GM18907 (cell line): ENCODE data around the gene POU4F3.
"Not testable (repeated sequence)": the region's sequence is repeated elsewhere in the genome, so short reads cannot be mapped to it uniquely, and the experiment has no call there.

Source experiments
- ATAC-seq: cut with Tn5 transposase; IDR thresholded peaks from one replicate; pipeline ENCODE4 v1.9.1; 2021; ENCODE audit warnings: mild to moderate bottlenecking, moderate library complexity; ENCODE audit not compliant: unreplicated experiment

Gene POU4F3, protein sequence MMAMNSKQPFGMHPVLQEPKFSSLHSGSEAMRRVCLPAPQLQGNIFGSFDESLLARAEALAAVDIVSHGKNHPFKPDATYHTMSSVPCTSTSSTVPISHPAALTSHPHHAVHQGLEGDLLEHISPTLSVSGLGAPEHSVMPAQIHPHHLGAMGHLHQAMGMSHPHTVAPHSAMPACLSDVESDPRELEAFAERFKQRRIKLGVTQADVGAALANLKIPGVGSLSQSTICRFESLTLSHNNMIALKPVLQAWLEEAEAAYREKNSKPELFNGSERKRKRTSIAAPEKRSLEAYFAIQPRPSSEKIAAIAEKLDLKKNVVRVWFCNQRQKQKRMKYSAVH

DNA sequence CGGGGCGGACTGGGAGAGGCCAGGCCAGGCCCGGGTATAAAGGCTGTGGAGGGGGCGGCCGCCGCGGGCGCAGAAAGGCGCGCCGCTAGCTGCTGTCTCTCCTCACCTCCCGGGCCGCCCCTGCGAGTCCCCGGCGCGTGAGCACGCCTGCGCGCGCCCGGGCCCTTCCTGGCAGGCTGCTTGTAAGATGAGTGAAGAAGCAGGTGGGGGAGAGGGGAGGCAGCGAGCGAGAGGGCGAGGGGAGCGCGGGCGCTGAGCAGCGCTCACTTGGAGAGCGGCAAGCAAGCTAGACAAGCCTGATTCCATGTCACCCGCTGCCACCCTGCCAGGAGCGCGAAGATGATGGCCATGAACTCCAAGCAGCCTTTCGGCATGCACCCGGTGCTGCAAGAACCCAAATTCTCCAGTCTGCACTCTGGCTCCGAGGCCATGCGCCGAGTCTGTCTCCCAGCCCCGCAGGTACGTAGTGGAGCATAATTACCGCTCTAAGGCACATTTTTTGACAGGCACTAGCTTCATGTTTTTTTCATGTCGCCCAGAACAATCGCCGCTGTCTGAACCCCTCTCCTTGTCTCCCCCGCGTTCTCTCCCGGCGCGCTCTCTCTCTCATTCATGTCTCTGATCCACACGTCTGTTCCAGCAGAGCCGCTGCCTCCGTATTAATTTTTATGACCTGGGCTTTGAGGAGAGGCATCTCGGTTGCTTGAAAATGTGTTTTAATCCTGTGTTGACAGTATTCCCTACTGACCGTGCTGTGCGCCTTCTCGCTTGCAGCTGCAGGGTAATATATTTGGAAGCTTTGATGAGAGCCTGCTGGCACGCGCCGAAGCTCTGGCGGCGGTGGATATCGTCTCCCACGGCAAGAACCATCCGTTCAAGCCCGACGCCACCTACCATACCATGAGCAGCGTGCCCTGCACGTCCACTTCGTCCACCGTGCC lies at the start of gene POU4F3:
POU4F3 (plus strand) TSS at position 66 of the 941 bp plus-strand sequence; CDS start at position 340, 274 bp downstream.
- no peak for ATAC-seq

DNA sequence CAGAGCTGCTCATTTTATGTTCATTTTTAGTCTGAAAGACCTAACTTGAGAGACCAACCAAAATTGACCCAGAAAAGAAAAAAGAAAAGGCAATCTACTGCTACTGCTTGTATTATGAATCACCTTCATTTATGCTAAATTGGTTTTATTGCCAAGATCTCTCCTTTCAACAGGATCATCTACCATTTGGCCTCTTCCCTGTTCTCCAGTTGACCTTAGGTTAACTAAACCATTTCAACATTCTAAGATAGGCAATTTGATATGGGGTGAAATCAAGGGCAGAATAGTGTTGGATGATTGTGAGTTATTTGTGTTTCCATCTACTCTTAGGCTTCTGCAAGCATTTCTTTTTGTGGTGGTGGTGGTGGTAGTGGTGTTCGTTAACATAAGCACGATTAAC lies 48.3 kb upstream of the POU4F3 start:
- ATAC-seq = no peak

DNA sequence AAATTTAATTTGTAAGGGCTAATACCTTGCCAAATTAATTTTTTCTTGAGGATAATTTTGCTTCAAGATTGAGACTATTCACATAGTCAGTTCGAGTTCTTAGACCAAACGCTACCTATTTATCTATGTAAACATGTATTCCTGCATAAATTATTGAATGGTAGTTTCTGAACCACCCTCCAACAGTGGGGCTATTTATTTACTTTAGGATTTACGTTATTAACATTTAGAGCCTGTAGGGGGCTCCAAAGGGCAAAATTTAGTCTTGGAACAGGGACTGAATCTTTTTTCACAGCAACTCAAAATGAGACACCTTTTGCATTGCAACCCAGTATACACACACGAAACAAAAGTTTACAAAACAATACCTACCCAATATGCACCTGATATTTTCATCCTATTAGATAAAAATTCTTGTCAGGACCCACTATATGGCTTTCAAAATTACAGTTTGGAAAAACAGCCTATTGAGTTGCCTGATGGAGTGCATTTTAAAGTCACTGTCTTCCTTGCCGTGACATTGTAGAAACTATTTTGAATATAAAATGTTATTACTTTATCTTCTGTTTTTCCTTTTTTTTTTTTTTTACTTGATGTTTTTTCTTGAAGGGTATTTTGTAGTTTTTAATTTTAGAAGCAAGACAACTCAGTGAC lies 47.1 kb upstream of the POU4F3 start:
- ATAC-seq = peak; percentile 85

DNA sequence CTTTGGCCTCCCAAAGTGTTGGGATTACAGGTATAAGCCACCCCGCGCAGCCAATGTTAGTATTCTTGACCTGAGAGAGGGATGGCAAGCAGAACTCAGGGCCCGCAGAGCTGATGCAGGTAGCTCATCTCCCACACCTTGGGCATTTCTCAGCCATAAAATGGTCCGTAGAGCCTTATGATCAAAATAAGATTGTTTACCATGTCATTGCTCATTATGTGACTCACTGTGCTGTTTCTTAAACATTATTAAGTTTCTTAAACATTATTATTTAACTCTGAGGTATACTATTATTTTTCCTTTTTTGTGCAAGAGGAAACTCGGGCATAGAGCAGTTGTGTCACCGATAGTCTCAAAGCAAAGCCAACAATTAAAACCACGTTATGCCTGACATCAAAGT lies 42.4 kb upstream of the POU4F3 start:
- ATAC-seq = no peak

DNA sequence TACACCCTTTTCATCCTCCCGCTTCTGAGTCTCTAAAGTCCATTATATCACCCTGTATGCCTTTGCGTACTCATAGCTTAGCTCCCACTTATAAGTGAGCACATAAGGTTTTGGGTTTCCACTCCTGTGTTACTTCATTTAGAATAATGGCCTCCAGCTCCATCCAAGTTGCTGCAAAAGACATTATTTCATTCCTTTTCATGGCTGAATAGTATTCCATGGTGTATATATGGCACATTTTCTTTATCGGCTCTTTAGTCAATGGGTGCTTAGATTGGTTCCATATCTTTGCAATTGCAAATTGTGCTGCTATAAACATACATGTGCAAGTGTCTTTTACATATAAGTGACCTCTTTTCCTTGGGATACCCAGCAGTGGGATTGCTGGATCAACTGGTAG lies 39.7 kb upstream of the POU4F3 start:
- not testable (repeated sequence) for ATAC-seq

DNA sequence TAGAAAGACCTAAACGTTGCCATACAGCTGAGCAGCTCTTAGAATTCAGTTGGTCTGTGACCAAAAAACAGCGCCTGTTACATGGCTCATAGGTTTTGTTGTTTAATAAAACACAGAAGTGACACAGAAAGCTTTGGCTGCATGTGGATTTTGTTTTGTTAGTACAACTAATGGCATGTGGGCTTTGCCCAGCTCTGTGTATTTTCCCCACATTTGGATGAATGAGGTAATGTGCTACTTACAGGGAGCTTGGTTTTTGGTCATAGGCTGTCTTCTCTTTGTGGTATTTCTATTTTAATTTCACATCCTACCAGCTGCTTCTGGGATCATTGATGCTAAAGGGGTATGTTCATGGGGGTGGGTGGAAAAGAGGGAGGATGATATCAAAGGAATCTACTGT lies 37.0 kb upstream of the POU4F3 start:
- ATAC-seq = no peak

DNA sequence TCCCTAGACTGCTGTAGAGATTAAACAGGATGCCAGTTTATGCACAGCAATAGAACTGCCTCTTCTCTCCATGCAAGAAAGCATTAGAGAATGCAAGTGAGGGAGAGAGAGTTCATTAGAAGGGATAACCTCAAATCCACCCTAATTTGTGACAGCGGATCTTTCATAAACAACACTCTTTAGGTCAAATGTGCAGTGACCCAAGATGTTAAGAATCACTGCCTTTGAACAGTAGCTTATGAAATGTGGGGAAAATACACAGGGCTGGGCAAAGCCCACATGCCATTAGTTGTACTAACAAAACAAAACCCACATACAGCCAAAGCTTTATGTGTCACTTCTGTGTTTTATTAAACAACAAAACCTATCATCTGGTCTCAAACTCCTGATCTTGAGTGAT lies 36.2 kb upstream of the POU4F3 start:
- ATAC-seq = no peak

DNA sequence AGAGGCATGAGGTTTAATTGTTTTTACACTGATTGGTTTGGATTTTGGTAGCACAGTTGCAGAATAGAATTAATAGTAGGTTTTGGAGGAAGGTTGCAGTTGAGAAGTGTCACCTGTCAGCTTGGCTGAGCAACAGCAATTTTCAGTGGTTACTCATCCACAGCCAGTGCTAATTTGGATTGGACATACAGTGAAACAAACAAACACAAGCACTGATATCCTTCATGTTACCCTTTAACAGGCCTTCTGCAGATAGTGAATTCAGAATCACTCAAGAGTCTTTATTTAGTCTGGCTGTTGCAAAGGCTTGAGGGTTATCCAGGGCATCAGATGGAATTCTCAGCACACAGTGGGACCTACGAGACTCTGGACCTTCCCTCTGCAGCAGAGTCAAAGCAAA lies 31.8 kb upstream of the POU4F3 start:
- no peak for ATAC-seq

DNA sequence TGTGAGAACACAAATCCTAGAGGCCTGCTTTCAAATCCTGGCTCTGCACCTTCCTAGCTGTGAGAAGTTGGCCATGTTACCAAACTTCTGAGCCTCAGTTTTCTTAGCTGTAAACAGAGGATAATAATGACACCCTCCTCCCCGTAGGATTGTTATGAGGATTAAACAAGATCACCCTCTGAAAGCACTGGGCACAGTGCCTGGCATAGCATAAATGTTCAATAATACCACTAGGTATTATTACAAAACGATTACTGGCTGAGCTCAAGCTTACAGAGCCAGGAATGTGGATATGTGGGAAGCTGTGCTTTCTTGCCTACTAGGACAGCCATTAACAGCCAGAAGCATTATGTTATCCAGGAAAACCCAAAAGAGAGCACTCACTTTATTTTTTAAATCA lies 30.8 kb upstream of the POU4F3 start:
- ATAC-seq = no peak

DNA sequence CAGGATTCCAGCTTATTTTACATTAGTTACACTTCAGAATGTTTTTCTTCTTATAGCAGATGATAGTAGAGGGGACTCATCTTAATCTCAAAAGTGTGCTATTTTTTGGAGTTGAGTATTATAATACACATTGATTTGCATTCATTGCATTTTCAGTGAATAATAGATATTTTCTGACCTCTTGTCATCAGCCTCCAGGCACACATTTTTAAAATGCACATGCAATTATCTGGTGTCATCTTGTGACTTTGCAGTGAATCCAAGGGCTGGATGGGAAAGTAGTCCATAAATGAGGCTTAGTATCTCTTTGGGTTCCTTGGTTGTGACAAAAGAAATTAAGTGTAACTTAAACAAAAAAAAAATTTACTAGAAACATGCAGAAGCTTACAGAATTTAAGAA lies 28.1 kb upstream of the POU4F3 start:
- no peak for ATAC-seq

DNA sequence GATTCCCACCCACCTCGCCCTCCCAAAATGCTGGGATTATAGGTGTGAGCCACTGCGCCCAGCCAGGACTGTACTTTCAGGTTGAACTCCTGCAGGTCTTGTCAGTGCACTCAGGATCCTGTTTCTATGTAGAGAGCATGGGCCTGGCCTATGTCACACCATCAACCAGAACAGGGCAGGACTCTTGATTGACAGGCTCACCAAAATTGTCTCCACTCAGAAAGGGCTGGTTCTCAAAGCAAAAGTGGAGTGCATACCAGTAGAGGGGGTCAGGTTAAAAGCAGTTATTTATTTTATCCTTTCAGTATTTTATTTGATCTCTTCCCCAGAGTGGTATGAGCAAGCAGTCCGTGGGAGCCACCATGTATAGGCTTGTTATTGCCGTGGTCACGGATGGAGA lies 27.4 kb upstream of the POU4F3 start:
- no peak for ATAC-seq

DNA sequence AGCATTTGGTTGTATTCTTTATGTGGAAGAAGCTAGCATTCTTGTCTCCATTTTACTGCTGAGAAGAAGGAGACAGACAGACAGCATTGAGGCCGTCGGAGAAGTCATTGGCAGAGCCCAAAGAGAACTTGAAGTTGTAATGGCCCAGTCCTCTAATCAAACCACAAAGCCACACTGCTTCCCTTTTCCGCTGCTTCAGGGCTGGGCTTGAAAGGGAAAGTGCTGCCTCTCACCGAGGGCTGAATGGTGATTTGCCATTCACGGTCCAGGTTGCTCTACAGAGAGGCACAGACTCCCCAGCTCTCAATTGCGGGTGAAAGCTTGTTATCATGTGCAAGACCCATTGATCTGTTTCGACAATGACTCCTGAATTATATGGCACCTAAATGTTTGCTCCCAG lies 25.6 kb upstream of the POU4F3 start:
- no peak for ATAC-seq

DNA sequence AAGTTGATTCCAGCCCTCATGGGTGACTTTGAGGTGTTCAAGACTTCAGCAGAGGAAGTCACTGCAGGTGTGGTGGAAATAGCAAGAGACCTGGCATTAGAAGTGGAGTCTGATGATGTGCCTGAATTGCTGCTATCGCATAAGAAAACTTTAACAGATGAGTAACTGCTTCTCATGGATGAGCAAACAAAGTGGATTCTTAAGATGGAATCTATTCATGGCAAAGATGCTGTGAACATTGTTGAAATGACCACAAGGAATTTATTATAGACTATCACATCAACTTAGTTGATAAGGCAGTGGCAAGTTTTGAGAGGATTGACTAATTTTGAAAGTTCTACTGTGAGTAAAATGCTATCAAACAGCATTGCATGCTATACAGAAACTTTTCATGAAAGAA lies 17.1 kb upstream of the POU4F3 start:
- ATAC-seq = no peak

DNA sequence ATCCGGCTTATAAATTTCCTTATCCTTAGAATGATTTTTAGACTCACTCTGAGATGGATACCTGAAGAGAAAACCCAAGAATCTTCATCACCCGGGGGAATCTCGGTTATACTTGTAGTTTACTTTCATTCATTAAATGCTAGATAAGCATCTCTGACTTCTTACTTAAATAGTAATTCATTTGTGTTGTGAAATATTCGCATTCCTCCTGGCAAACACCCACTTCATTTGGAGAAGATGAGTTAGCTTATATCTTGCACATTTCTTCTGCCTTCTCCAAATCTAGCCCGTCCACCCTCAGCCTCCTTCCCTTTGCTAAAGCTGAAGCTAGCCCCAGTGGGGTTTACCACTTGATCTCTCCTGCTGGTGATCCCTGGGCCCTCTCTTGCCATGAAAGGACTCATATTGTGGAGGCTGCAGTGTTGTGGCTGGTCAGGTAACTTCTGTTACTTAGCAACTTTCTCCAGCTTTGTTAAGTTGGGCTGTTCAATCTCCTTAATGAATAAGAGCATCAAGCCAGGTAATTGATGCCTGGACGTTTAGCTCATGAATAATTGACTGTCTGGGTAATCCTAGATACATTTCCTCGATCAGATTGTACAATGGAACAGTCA lies 11.3 kb upstream of the POU4F3 start:
- ATAC-seq = no peak

DNA sequence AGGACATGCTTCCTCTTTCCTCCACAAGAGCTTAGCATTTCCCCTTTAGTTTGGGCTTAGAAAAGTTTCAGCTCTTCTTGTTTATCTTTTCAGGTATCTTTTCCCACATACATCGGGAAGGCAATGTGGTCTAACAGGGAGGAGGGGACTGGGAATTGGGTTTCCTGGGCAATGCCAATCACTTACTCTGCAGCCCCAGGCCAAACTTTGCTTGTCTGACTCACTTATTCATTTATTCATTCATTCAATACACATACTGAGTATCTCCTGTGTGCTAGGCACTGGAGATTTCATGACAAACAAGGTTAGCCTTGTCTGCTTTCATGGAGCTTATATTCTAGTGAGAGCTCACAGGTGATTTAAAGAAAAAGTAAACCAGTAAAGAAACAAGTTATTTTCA lies 10.7 kb upstream of the POU4F3 start:
- ATAC-seq = no peak

DNA sequence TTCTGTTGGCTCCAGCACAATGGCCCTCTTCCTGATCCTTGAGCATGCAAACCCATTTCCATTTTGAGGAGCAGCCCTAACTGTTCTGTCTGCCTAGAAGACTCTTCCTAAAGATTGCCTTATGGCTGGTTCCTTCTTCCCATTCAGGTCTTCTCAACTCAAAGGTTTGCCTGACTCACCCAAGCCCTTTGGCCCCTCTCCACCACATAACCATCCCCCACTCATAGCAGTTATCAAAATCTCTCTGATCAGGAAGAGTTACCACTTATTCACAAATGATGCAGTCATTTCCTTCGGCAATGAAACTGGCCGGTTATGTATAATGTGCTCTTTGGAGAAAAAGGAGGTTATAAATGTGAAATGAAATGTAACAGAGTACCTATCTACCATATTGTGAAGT lies 8.9 kb upstream of the POU4F3 start:
- ATAC-seq = no peak

DNA sequence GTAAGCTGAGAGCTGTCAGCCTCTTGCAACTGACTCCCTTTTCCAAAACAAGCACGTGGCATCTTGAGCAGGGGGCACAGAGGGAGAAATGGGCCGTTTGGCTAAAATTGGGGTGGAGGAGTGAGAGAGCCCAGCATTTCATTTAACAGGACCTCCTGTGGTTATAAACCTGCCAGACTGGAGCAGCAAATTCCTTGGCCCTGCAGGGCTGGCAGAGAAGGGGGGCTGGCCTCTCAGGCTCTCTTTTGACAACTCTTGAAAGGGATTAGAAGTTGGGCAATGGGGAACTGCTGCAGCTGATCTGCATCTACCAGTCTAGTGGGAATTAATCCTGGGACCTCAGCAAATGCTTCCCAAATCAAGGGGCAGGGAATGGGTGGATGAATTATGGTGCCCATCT lies 7.2 kb upstream of the POU4F3 start:
- no peak for ATAC-seq

DNA sequence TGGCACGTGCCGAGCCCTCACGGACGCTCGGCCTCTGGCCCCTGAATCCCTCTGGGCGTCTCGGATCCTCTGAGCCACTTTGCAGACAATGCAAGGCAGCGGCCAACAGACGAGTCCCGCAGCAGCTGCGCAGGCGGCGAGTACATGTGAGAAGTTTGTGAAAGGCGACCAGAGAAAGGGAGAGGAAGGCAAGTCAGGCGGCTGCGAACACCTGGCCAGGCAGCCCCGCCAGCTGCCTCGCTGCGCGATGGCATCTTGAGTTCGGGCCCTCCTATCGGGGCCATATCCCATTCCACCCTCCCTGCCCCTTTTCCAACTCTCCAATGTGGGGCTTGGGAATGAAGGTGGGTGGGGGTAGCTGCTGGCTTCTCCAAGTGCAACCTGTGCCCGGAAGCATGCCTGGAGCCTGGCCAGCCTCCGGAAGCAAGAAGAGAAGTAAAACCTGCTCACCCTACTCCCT lies 4.5 kb upstream of the POU4F3 start:
- no peak for ATAC-seq

DNA sequence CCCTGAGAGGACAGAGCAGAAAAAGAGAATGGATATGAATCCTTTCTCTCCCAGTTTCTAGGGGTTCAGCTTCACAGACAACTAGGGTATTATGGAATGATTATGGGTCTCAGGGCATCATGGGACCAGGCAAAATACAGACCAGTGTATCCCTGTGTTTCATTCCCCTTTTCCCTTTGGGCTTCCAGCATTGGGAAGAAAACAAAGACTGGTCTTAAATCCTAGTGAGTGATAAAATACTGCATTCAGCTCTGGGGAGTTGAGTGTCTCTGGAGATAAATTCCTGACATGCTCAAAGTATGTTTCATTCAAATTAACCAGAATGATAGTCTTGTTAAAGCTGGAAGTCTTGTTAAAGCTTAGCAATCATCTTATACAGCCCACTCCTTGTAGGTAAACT lies 2.4 kb upstream of the POU4F3 start:
- no peak for ATAC-seq

DNA sequence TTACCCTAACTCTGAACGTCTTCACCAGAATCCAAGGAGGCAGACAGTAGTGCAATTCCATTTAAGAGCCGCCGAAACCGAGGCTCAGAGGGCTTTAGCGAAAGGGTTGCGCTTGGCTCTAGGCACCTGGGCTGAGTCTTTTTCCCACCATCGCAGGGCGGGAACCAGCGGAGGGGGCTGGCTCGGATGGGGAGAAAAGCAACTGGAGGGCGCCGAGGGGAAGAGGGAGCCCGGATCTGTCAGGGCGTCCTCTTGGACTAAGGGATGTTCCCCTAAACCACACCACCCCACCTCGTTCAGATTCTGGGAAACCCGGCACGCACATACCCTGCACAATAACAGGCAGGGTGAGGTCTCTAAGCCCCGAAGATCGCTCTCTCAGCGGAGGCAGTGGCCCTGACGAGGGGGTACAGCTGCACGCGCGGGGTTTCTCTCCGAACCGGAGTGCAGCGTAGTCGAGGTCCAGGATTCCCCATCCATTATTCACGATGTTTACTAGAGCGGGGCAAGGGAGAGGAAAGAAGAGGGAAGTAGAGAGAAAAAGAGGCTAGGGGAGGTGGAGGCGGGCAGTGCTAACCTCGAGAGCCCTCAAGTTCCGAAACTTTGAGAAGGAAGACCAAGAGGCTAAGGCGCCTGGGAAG lies 1.3 kb upstream of the POU4F3 start:
- ATAC-seq = no peak

DNA sequence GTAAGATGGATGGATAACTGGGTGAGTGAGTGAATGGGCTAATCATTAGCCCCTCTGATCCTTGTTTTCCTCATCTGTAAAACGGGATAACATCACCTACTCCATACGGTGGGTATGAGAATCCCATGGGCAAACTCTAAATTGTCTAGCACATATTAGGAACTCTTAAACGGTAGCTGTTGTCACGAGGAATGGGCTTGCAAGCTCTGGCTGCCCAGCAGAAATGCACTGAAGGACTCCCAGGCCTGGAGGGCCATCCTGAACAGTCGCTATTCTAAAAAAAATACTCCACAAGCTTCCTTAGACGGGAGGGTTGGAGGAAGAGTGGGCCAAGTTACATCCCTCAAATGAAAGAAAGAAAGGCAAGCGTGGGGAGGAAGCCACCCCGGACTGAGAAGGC lies 711 bp upstream of the POU4F3 start:
- no peak for ATAC-seq
